ENCODE measurements around the gene LUC7L3.

GRCh38 chr17:50758524-50758923 lies 39.1 kb downstream of the LUC7L3 start:
- no peak for TF ChIP-seq CTCF (IDR thresholded peaks at IDR 0.05)
- TF ChIP-seq POLR2A (IDR thresholded peaks at IDR 0.05), result no peak

All from right lobe of liver (tissue), 4 donors.